ENCODE measurements around the gene ZMYM2. TPM values are rescaled to one million over a fixed set of nuclear protein-coding genes. Genes with fewer than 3 reads are reported as not detected.
A peak's percentile ranks its signal among the peaks of the same experiment; 100 is the strongest.

Gene ZMYM2
- total and polyA plus RNA-seq, 2 of the 13 experiments (the other 11 are each of a cell fraction or from before 2014, with no cell fraction given): 22.4 to 40.8 TPM

DNA sequence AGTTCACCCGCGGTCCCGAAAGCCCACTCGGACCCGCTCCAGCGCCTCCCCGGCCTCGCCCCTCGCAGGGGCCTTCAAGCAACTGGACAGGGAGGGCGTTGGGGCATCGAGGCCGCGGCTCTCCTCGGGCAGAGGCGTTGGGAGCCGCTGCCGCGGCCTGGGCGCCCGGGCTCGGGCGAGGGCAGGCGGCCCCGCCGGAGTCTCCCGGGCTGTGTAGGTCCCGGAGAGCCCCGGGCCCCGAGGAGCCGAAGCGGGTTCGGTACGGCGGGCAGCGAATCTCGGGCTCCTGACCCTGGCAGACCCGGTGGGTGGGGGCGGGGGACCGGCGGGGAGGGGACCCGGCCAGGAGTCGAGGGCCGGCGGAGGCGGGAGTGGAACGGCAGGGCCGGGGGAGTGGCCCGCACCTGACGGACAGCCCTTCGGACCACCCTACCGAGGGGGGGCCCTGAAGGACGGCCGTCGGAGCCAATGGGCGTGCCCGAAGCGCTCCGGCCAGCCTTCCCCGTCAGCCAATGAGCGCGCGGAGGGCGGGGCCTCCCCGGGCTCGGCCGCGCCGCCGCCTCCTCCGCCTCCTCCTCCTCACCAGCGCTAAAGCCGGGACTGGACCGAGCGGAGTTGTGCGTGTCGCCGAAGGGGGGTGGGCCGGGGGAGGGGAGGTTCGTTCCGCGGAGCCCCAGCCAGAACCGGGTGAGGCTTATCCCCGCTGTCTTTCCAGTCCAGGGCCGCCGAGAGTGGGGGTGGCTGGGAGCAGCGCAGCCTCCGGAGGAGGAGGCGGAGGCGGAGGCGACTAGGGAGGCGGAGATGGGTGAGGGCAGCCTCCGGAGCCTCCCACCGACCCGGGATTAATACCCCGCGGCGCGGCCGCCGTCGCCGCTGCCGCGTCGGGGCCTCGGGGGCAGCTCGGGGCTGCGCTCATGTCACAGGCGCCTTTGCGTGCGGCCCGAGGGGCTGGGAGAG lies at the start of gene ZMYM2 (continued):
- TF ChIP-seq ZNF720 (CRISPR knock-in tag; IDR thresholded peaks at IDR 0.05) (no peak), SP2 (CRISPR knock-in tag; IDR thresholded peaks at IDR 0.05) (peak; percentile 95), ZNF326 (CRISPR knock-in tag; IDR thresholded peaks at IDR 0.05; ENCODE audit: borderline replicate concordance) (no peak), ZNF747 (CRISPR knock-in tag; IDR thresholded peaks at IDR 0.05; ENCODE audit: borderline replicate concordance) (no peak), RCOR2 (CRISPR knock-in tag; IDR thresholded peaks at IDR 0.05) (no peak), RBM39 (IDR thresholded peaks at IDR 0.05; ENCODE audit: low read depth, low read length, poor library complexity, severe bottlenecking) (peak; percentile 28), SMAD9 (CRISPR knock-in tag; IDR thresholded peaks at IDR 0.05) (no peak), MYC (CRISPR knock-in tag; IDR thresholded peaks at IDR 0.05; ENCODE audit: borderline replicate concordance) (no peak), ZNF7 (CRISPR knock-in tag; IDR thresholded peaks at IDR 0.05) (no peak), ARNT2 (CRISPR knock-in tag; IDR thresholded peaks at IDR 0.05; ENCODE audit: low read depth) (no peak)
- TF ChIP-seq, protein P1, sequence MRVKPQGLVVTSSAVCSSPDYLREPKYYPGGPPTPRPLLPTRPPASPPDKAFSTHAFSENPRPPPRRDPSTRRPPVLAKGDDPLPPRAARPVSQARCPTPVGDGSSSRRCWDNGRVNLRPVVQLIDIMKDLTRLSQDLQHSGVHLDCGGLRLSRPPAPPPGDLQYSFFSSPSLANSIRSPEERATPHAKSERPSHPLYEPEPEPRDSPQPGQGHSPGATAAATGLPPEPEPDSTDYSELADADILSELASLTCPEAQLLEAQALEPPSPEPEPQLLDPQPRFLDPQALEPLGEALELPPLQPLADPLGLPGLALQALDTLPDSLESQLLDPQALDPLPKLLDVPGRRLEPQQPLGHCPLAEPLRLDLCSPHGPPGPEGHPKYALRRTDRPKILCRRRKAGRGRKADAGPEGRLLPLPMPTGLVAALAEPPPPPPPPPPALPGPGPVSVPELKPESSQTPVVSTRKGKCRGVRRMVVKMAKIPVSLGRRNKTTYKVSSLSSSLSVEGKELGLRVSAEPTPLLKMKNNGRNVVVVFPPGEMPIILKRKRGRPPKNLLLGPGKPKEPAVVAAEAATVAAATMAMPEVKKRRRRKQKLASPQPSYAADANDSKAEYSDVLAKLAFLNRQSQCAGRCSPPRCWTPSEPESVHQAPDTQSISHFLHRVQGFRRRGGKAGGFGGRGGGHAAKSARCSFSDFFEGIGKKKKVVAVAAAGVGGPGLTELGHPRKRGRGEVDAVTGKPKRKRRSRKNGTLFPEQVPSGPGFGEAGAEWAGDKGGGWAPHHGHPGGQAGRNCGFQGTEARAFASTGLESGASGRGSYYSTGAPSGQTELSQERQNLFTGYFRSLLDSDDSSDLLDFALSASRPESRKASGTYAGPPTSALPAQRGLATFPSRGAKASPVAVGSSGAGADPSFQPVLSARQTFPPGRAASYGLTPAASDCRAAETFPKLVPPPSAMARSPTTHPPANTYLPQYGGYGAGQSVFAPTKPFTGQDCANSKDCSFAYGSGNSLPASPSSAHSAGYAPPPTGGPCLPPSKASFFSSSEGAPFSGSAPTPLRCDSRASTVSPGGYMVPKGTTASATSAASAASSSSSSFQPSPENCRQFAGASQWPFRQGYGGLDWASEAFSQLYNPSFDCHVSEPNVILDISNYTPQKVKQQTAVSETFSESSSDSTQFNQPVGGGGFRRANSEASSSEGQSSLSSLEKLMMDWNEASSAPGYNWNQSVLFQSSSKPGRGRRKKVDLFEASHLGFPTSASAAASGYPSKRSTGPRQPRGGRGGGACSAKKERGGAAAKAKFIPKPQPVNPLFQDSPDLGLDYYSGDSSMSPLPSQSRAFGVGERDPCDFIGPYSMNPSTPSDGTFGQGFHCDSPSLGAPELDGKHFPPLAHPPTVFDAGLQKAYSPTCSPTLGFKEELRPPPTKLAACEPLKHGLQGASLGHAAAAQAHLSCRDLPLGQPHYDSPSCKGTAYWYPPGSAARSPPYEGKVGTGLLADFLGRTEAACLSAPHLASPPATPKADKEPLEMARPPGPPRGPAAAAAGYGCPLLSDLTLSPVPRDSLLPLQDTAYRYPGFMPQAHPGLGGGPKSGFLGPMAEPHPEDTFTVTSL (CRISPR knock-in tag; IDR thresholded peaks at IDR 0.05; ENCODE audit: borderline replicate concordance): 0 out of 2 replicates have a peak, but pooled peaks have one; percentile 38
- TF ChIP-seq, protein P2, sequence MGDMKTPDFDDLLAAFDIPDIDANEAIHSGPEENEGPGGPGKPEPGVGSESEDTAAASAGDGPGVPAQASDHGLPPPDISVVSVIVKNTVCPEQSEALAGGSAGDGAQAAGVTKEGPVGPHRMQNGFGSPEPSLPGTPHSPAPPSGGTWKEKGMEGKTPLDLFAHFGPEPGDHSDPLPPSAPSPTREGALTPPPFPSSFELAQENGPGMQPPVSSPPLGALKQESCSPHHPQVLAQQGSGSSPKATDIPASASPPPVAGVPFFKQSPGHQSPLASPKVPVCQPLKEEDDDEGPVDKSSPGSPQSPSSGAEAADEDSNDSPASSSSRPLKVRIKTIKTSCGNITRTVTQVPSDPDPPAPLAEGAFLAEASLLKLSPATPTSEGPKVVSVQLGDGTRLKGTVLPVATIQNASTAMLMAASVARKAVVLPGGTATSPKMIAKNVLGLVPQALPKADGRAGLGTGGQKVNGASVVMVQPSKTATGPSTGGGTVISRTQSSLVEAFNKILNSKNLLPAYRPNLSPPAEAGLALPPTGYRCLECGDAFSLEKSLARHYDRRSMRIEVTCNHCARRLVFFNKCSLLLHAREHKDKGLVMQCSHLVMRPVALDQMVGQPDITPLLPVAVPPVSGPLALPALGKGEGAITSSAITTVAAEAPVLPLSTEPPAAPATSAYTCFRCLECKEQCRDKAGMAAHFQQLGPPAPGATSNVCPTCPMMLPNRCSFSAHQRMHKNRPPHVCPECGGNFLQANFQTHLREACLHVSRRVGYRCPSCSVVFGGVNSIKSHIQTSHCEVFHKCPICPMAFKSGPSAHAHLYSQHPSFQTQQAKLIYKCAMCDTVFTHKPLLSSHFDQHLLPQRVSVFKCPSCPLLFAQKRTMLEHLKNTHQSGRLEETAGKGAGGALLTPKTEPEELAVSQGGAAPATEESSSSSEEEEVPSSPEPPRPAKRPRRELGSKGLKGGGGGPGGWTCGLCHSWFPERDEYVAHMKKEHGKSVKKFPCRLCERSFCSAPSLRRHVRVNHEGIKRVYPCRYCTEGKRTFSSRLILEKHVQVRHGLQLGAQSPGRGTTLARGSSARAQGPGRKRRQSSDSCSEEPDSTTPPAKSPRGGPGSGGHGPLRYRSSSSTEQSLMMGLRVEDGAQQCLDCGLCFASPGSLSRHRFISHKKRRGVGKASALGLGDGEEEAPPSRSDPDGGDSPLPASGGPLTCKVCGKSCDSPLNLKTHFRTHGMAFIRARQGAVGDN (CRISPR knock-in tag; IDR thresholded peaks at IDR 0.05): peak; percentile 64
- TF ChIP-seq, protein P3, sequence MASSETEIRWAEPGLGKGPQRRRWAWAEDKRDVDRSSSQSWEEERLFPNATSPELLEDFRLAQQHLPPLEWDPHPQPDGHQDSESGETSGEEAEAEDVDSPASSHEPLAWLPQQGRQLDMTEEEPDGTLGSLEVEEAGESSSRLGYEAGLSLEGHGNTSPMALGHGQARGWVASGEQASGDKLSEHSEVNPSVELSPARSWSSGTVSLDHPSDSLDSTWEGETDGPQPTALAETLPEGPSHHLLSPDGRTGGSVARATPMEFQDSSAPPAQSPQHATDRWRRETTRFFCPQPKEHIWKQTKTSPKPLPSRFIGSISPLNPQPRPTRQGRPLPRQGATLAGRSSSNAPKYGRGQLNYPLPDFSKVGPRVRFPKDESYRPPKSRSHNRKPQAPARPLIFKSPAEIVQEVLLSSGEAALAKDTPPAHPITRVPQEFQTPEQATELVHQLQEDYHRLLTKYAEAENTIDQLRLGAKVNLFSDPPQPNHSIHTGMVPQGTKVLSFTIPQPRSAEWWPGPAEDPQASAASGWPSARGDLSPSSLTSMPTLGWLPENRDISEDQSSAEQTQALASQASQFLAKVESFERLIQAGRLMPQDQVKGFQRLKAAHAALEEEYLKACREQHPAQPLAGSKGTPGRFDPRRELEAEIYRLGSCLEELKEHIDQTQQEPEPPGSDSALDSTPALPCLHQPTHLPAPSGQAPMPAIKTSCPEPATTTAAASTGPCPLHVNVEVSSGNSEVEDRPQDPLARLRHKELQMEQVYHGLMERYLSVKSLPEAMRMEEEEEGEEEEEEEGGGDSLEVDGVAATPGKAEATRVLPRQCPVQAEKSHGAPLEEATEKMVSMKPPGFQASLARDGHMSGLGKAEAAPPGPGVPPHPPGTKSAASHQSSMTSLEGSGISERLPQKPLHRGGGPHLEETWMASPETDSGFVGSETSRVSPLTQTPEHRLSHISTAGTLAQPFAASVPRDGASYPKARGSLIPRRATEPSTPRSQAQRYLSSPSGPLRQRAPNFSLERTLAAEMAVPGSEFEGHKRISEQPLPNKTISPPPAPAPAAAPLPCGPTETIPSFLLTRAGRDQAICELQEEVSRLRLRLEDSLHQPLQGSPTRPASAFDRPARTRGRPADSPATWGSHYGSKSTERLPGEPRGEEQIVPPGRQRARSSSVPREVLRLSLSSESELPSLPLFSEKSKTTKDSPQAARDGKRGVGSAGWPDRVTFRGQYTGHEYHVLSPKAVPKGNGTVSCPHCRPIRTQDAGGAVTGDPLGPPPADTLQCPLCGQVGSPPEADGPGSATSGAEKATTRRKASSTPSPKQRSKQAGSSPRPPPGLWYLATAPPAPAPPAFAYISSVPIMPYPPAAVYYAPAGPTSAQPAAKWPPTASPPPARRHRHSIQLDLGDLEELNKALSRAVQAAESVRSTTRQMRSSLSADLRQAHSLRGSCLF (CRISPR knock-in tag; IDR thresholded peaks at IDR 0.05; ENCODE audit: borderline replicate concordance): no peak
